Heart right ventricle (tissue), 16 donors: ENCODE data around the gene SARS1. TPM values are rescaled to one million over a fixed set of nuclear protein-coding genes. Genes with fewer than 3 reads are reported as not detected.

Experiments
- ATAC-seq, 8 donors: fragments of 200-7000 bp; cut with Tn5 transposase; one replicate each; pipeline ENCODE4 v1.9.1; 2020; ENCODE audit warnings: mild to moderate bottlenecking in 8 of 8, moderate library complexity in 8 of 8, moderate number of reproducible peaks in 1 of 8
- DNase-seq, 2 donors: peaks; one replicate each; pipeline ENCODE4 v3.0.0-alpha.2; 2020
- H3K27ac ChIP-seq, 10 donors: fragments of 200-600 bp; sonication (generic) in 2 of 10; one replicate each; pipeline versions ENCODE4 v1.5.0 to v1.8.0; 2020 to 2022; ENCODE audit warnings: mild to moderate bottlenecking in 3 of 10
- H3K27me3 ChIP-seq, 7 donors: fragments of 200-600 bp; one replicate each; pipeline ENCODE4 v1.8.0; 2021 to 2022; ENCODE audit warnings: mild to moderate bottlenecking in 2 of 7
- H3K36me3 ChIP-seq, 9 donors: fragments of 200-600 bp; sonication (generic) in 1 of 9; one replicate each; pipeline versions ENCODE4 v1.5.0 to v1.8.0; 2020 to 2022; ENCODE audit warnings: mild to moderate bottlenecking in 2 of 9
- H3K4me1 ChIP-seq, 9 donors: fragments of 200-600 bp; sonication (generic) in 1 of 9; one replicate each; pipeline versions ENCODE4 v1.5.0 to v1.8.0; 2020 to 2022; ENCODE audit warnings: mild to moderate bottlenecking in 4 of 9
- H3K4me3 ChIP-seq, 10 donors: fragments of 200-600 bp; sonication (generic) in 2 of 10; one replicate each; pipeline versions ENCODE4 v1.5.0 to v1.8.0; 2020 to 2022; ENCODE audit warnings: mild to moderate bottlenecking in 7 of 10, moderate library complexity in 2 of 10
- H3K9me3 ChIP-seq, 11 donors: fragments of 200-600 bp in 10 of 11; sonication (generic) in 2 of 11; one replicate each; pipeline versions ENCODE4 v1.5.0 to v1.8.0; 2013 to 2022; ENCODE audit warnings: mild to moderate bottlenecking in 2 of 11, control low read depth in 1 of 11, moderate library complexity in 1 of 11
- CTCF ChIP-seq, 9 donors: fragments of 200-600 bp; sonication (generic) in 2 of 9; IDR thresholded peaks; one replicate each; pipeline versions ENCODE4 v1.5.0 to v1.8.0; 2021 to 2022; ENCODE audit warnings: antibody characterized with exemption in 9 of 9, mild to moderate bottlenecking in 5 of 9, moderate library complexity in 1 of 9
- WGBS, 2 donors: extraction: QIAGEN DNeasy Blood & Tissue Kit; methylation state at CpG; one replicate each; pipeline ENCODE4 v1.1.7; 2013; ENCODE audit warnings: inconsistent platforms in 1 of 2; 5-methylcytosine and 5-hydroxymethylcytosine counted together
- intact Hi-C, 10 donors: fragments of 100-400 bp; cut with DNase I; formaldehyde crosslinking; loops; one replicate each; pipeline versions ENCODE4 v1.11.1 to v1.14.2; 2022
- polyA plus RNA-seq, 2 donors: library from polyadenylated mRNA; stranded (reverse); fragments of 200-250 nt; gene quantifications; one replicate each; pipeline ENCODE4 v1.2.3, GENCODE V29; 2013
- total RNA-seq, 10 donors: library from RNA; stranded (reverse); fragmentation: NEBNext Ultra II Directional in 3 of 10; extraction: Animal tissue kit (Norgen Biotek cat#: 25700) in 3 of 10; gene quantifications; one replicate each; pipeline versions ENCODE4 v1.2.1 to v1.2.4, GENCODE V29; 2021 to 2023
- donor health status: Arrhythmogenic right ventricular cardiomyopathy.
- donor health status: ischemic (EF 13 %, LVEDD 7.1; RV severe dilation, severe dysfunction).
- donor health status: healthy with polysubstance abuse.
- donor health status: DM: no; HTN: yes; CAD: no.
- donor health status: DM: no; HTN: no; CAD: no.
- donor health status: ischemic (EF 25% LVEDD 6.9; RV normal size, moderate dysfunction).
- donor health status: ischemic (EF 25% LVEDD 5.7; RV mildly dilated, moderate dysfunction).
- donor health status: healthy.
- donor health status: DM: yes; HTN: yes; CAD: no.
- donor health status: Ischemic cardiomyopathy.
- donor health status: ischemic (EF 35%, LVEDD 5.7; RV mildly dilated, moderate dysfunction).
- donor health status: nonischemic (EF 11% LVEDD 7.7; RV severe dilation, severe dysfunction).
- donor health status: DM: yes; HTN: yes; CAD: no.
- donor health status: PGD.
- donor health status: ischemic (EF 29% LVEDD 5.4; RV normal size, mild dysfunction).
- donor health status: nonischemic (EF 23%, LVEDD 6.1; RV moderate dilation, normal function).

SARS1 gene
- total and polyA plus RNA-seq, 12 donors = 38.3 to 153 (median 99.2) TPM

GRCh38 chr1:109265741-109266330 is 52.1 kb downstream of the SARS1 start:
- intact Hi-C loops = loop anchor here in 1 of 10 donors (10.0 kb wide), 1 partner anchor 269 kb away; the partner anchor contains the start of gene GPR61
- H3K27me3 ChIP-seq = no peaks in the 10 kb centered on the region
- no peak for TF ChIP-seq CTCF (IDR thresholded peaks at IDR 0.05)
- no peaks in the 10 kb centered on the region for H3K36me3 ChIP-seq
- DNase-seq = no peak
- no peak overlapping the region for H3K4me3 ChIP-seq
- peaks cover 0 to 11% (median 0%) of the 10 kb centered on the region in 9 donors for H3K4me1 ChIP-seq
- H3K27ac ChIP-seq = no peak overlapping the region
- H3K9me3 ChIP-seq = no peaks in the 10 kb centered on the region
- no peak for ATAC-seq
- 92 to 96% methylated on average over 13 of the region's 13 CpGs for WGBS, 2 donors

- Histone ChIP-seq H3K9me3 (no peaks in the 10 kb centered on the region), H3K27me3 (no peaks in the 10 kb centered on the region), H3K36me3 (no peaks in the 10 kb centered on the region), H3K4me3 (no peak overlapping the region), H3K27ac (no peak overlapping the region), H3K4me1 (peaks cover 0 to 11% (median 0%) of the 10 kb centered on the region in 9 donors)
- TF ChIP-seq CTCF (IDR thresholded peaks at IDR 0.05) = no peak
- DNase-seq = no peak
- intact Hi-C loops = loop anchor here in 1 of 10 donors (10.0 kb wide), 1 partner anchor 268 kb away; the partner anchor contains the start of gene GPR61
- WGBS, 2 donors = 85 to 94% methylated on average over 11 of the region's 11 CpGs
- no peak for ATAC-seq
Observed at GRCh38 chr1:109266965-109267364, 53.2 kb downstream of the SARS1 start.

- TF ChIP-seq CTCF (IDR thresholded peaks at IDR 0.05) = no peak
Observed at GRCh38 chr1:109267743-109268300, 54.1 kb downstream of the SARS1 start.

GRCh38 chr1:109268431-109269211 is 54.9 kb downstream of the SARS1 start:
- H3K27me3 ChIP-seq = no peaks in the 10 kb centered on the region
- ATAC-seq (no peak), DNase-seq (no peak)
- TF ChIP-seq CTCF (IDR thresholded peaks at IDR 0.05) = no peak
- no peaks in the 10 kb centered on the region for H3K9me3 ChIP-seq
- no peaks in the 10 kb centered on the region for H3K36me3 ChIP-seq
- intact Hi-C loops = loop anchor here in 1 of 10 donors (10.0 kb wide), 1 partner anchor 266 kb away; the partner anchor contains the start of gene GPR61
- H3K4me1 ChIP-seq = peaks cover 0 to 6% (median 0%) of the 10 kb centered on the region in 9 donors
- 91 to 95% methylated on average over 29 of the region's 29 CpGs for WGBS, 2 donors
- no peak overlapping the region for H3K4me3 ChIP-seq
- H3K27ac ChIP-seq = no peak overlapping the region

More at GRCh38 chr1:109267743-109268300, 54.1 kb downstream of the SARS1 start:
- intact Hi-C loops = loop anchor here in 1 of 10 donors (10.0 kb wide), 1 partner anchor 267 kb away; the partner anchor contains the start of gene GPR61
- WGBS, 2 donors = 88 to 94% methylated on average over 17 of the region's 17 CpGs
- Histone ChIP-seq H3K27me3 (no peaks in the 10 kb centered on the region), H3K4me1 (peaks cover 0 to 11% (median 0%) of the 10 kb centered on the region in 9 donors), H3K9me3 (no peaks in the 10 kb centered on the region), H3K27ac (no peak overlapping the region), H3K36me3 (no peaks in the 10 kb centered on the region), H3K4me3 (no peak overlapping the region)
- DNase-seq = no peak
- no peak for ATAC-seq
